B cell (primary cell): ENCODE measurements around the gene FAM168A. TPM values are rescaled to one million over a fixed set of nuclear protein-coding genes. Genes with fewer than 3 reads are reported as not detected.

Experiments used
- ATAC-seq: fragments of 200-7000 bp; cut with Tn5 transposase; one replicate; pipeline ENCODE4 v1.10.0; 2021; ENCODE audit warnings: low read depth, mild to moderate bottlenecking, moderate number of reproducible peaks, moderate library complexity
- CTCF ChIA-PET: fragments of 350-600 bp; sonication (Branson Sonifier 250); formaldehyde crosslinking; loops from one replicate; lab custom pipeline; 2021; ENCODE audit warnings: antibody characterized with exemption, inconsistent platforms; lab: Charles Lee
- POLR2A ChIA-PET: fragments of 350-600 bp; sonication (Branson Sonifier 250); formaldehyde crosslinking; loops from one replicate; lab custom pipeline; 2021; ENCODE audit warnings: antibody characterized with exemption; lab: Charles Lee
- DNase-seq: peaks from one replicate; pipeline ENCODE4 v3.0.0; 2013
- H2AFZ ChIP-seq: 2 replicates; pipeline ENCODE4 v1.6.1; 2012; ENCODE audit warnings: mild to moderate bottlenecking, low read depth, low read length; ENCODE audit not compliant: insufficient read depth, poor library complexity, severe bottlenecking
- H3K27ac ChIP-seq, 2 donors: 1 replicate in 1 of 2; 2 replicates in 1 of 2; pipeline ENCODE4 v1.5.1; 2012 to 2013; ENCODE audit warnings: low read length in 2 of 2, mild to moderate bottlenecking in 2 of 2, moderate library complexity in 1 of 2
- H3K27me3 ChIP-seq, 4 experiments: fragments of 200-600 bp in 1 of 4; sonication (generic) in 1 of 4; replicated peaks in 1 of 4; 1 replicate in 2 of 4; 2 replicates in 2 of 4; pipeline versions ENCODE4 v1.6.1 to v1.7.0; 2013 to 2016; ENCODE audit warnings: low read length in 3 of 4, mild to moderate bottlenecking in 2 of 4, mixed read lengths in 1 of 4, moderate library complexity in 1 of 4; ENCODE audit not compliant: insufficient read depth in 4 of 4, control insufficient read depth in 3 of 4; ENCODE audit errors: control extremely low read depth in 1 of 4
- H3K36me3 ChIP-seq, 2 experiments: replicated peaks in 1 of 2; 1 replicate in 1 of 2; 2 replicates in 1 of 2; pipeline versions ENCODE4 v1.6.1 to v1.7.1; 2013; ENCODE audit warnings: low read length in 1 of 2; ENCODE audit not compliant: insufficient read depth in 2 of 2, control insufficient read depth in 1 of 2; ENCODE audit errors: control extremely low read depth in 1 of 2, extremely low read depth in 1 of 2
- H3K4me1 ChIP-seq, 2 donors: fragments of 200-600 bp in 1 of 2; sonication (generic) in 1 of 2; 1 replicate in 1 of 2; 2 replicates in 1 of 2; pipeline versions ENCODE4 v1.5.1 to v1.6.1; 2013 to 2017; ENCODE audit warnings: low read length in 2 of 2; ENCODE audit not compliant: control insufficient read depth in 2 of 2, insufficient read depth in 2 of 2
- H3K4me2 ChIP-seq: replicated peaks from 2 replicates; pipeline ENCODE3; 2012; ENCODE audit warnings: mild to moderate bottlenecking, low read depth, low read length; ENCODE audit not compliant: poor library complexity, severe bottlenecking
- H3K4me3 ChIP-seq, 5 experiments: fragments of 200-600 bp in 1 of 5; sonication (generic) in 1 of 5; 1 replicate in 3 of 5; 2 replicates in 2 of 5; pipeline versions ENCODE4 v1.5.1 to v1.7.0; 2011 to 2016; ENCODE audit warnings: low read length in 4 of 5, mild to moderate bottlenecking in 4 of 5, low read depth in 2 of 5, control low read depth in 1 of 5, moderate library complexity in 1 of 5; ENCODE audit not compliant: insufficient read depth in 1 of 5; ENCODE audit errors: control extremely low read depth in 1 of 5, extremely low read depth in 1 of 5
- H3K79me2 ChIP-seq: fragments of 200-600 bp; sonication (generic); one replicate; pipeline ENCODE4 v1.6.0; 2016; ENCODE audit warnings: low read length; ENCODE audit not compliant: control insufficient read depth, insufficient read depth
- H3K9ac ChIP-seq: fragments of 200-600 bp; sonication (generic); 2 replicates; pipeline ENCODE4 v1.6.1; 2017; ENCODE audit warnings: mild to moderate bottlenecking, low read length, moderate library complexity
- H3K9me3 ChIP-seq, 3 donors: one replicate each; pipeline versions ENCODE4 v1.6.1 to v1.7.1; 2013; ENCODE audit warnings: low read length in 2 of 3; ENCODE audit not compliant: control insufficient read depth in 2 of 3, insufficient read depth in 1 of 3; ENCODE audit errors: control extremely low read depth in 1 of 3
- H4K20me1 ChIP-seq: 2 replicates; pipeline ENCODE4 v1.6.0; 2012; ENCODE audit warnings: mild to moderate bottlenecking, low read length; ENCODE audit not compliant: insufficient read depth, control insufficient read depth, poor library complexity, severe bottlenecking
- H3K27ac Mint-ChIP-seq: one replicate; pipeline ENCODE4 v1.8.0; 2021; ENCODE audit warnings: mixed read lengths
- H3K27me3 Mint-ChIP-seq: one replicate; pipeline ENCODE4 v1.8.0; 2021; ENCODE audit warnings: mixed read lengths
- H3K4me1 Mint-ChIP-seq: one replicate; pipeline ENCODE4 v1.8.0; 2021; ENCODE audit warnings: mixed read lengths
- H3K4me3 Mint-ChIP-seq: one replicate; pipeline ENCODE4 v1.8.0; 2021; ENCODE audit warnings: mixed read lengths
- H3K9me3 Mint-ChIP-seq: one replicate; pipeline ENCODE4 v1.8.0; 2022; ENCODE audit warnings: mixed read lengths; ENCODE audit not compliant: insufficient read depth
- CTCF ChIP-seq: fragments of 200-600 bp; IDR thresholded peaks from one replicate; pipeline ENCODE4 v1.8.0; 2022; ENCODE audit warnings: antibody characterized with exemption, mild to moderate bottlenecking
- EZH2 ChIP-seq: IDR thresholded peaks from 2 replicates; pipeline ENCODE4 v1.6.1; 2012; ENCODE audit warnings: borderline replicate concordance, low read depth, mild to moderate bottlenecking, moderate library complexity, low read length; ENCODE audit not compliant: insufficient read depth, poor library complexity, severe bottlenecking
- WGBS: methylation state at CpG from one replicate; pipeline ENCODE4 v1.1.5; 2013; ENCODE audit warnings: missing lambda C conversion rate; ENCODE audit not compliant: insufficient coverage; 5-methylcytosine and 5-hydroxymethylcytosine counted together
- intact Hi-C: fragments of 100-400 bp; cut with micrococcal nuclease; formaldehyde crosslinking; loops from one replicate; pipeline ENCODE4 v1.10.0; 2022
- polyA plus RNA-seq: library from polyadenylated mRNA; depleted of rRNA; stranded (reverse); fragments of >200 nt; gene quantifications from 2 replicates; pipeline ENCODE4 v1.2.3, GENCODE V29; 2012
- total RNA-seq, 2 donors: library from RNA; stranded (reverse); fragments of 120-200 nt in 1 of 2; gene quantifications; 1 replicate in 1 of 2; 2 replicates in 1 of 2; pipeline versions ENCODE4 v1.2.3 to v1.2.4, GENCODE V29; 2013 to 2022

The FAM168A gene
- total and polyA plus RNA-seq, 2 donors (not counting 1 experiment from before 2014, with no cell fraction given): 11.0 to 26.8 TPM

GRCh38 chr11:73355109-73355508 is 242.8 kb downstream of the FAM168A start:
- Histone ChIP-seq H4K20me1 (no peaks in the 10 kb centered on the region), H3K4me2 (no peak overlapping the region), H3K4me3 (no peak overlapping the region), H3K27ac (no peak overlapping the region), H3K36me3 (no peaks in the 10 kb centered on the region), H3K4me1 (peaks cover 0 to 4% of the 10 kb centered on the region in 2 donors), H3K9me3 (no peaks in the 10 kb centered on the region), H2AFZ (no peak overlapping the region), H3K9ac (no peak overlapping the region), H3K79me2 (no peaks in the 10 kb centered on the region), H3K27me3 (no peaks in the 10 kb centered on the region)
- ChIA-PET CTCF (interaction anchor here (0.7 to 9.3 kb wide), 6 partner anchors 19 to 306 kb away, joined by 3 to 352 read pairs (median 5); no protein-coding TSS in a partner anchor), POLR2A (interaction anchor here (0.7 kb wide), 2 partner anchors 10 to 44 kb away, joined by 4 read pairs; no protein-coding TSS in a partner anchor)
- no peak for TF ChIP-seq CTCF
- TF ChIP-seq EZH2: no peak
- no CpG with 5 or more reads among the region's 4 CpGs for WGBS
- Mint-ChIP-seq H3K4me3 (no peak overlapping the region), H3K27ac (peak overlapping the region; percentile 1), H3K4me1 (peaks cover 10% of the 10 kb centered on the region), H3K27me3 (no peaks in the 10 kb centered on the region), H3K9me3 (no peaks in the 10 kb centered on the region)
- DNase-seq: no peak
- no peak for ATAC-seq
- intact Hi-C loops: no loop called here

- no peak overlapping the region for H3K4me3 Mint-ChIP-seq
- H2AFZ ChIP-seq: no peak overlapping the region
- no peak overlapping the region for H3K4me3 ChIP-seq
- peaks cover 0 to 4% of the 10 kb centered on the region in 2 donors for H3K4me1 ChIP-seq
- no peak overlapping the region for H3K27ac Mint-ChIP-seq
- H3K27me3 Mint-ChIP-seq: no peaks in the 10 kb centered on the region
- ChIA-PET CTCF (interaction anchor here (0.7 to 9.3 kb wide), 4 partner anchors 18 to 237 kb away, joined by 3 to 352 read pairs (median 52); partner anchors contain the start of gene RELT), POLR2A (no interaction called here)
- H3K27me3 ChIP-seq: no peaks in the 10 kb centered on the region
- no peak overlapping the region for H3K4me2 ChIP-seq
- no peaks in the 10 kb centered on the region for H4K20me1 ChIP-seq
- no peaks in the 10 kb centered on the region for H3K9me3 Mint-ChIP-seq
- H3K4me1 Mint-ChIP-seq: peaks cover 11% of the 10 kb centered on the region
- no peak for DNase-seq
- H3K79me2 ChIP-seq: no peaks in the 10 kb centered on the region
- no peak for TF ChIP-seq CTCF
- no peak for TF ChIP-seq EZH2
- ATAC-seq: no peak
- H3K9me3 ChIP-seq: no peaks in the 10 kb centered on the region
- no peaks in the 10 kb centered on the region for H3K36me3 ChIP-seq
- intact Hi-C loops: no loop called here
- no peak overlapping the region for H3K9ac ChIP-seq
- no CpG with 5 or more reads among the region's 4 CpGs for WGBS
- no peak overlapping the region for H3K27ac ChIP-seq
These were observed 244.5 kb downstream of the FAM168A start for GRCh38 chr11:73353422-73353821.
